ENCODE measurements around the gene DNAJC4. TPM values are rescaled to one million over a fixed set of nuclear protein-coding genes. Genes with fewer than 3 reads are reported as not detected.

Gene DNAJC4
- polyA plus RNA-seq, 2 of the 4 experiments (the other 2 are of a cell fraction): 9.8 to 16.2 TPM

DNA sequence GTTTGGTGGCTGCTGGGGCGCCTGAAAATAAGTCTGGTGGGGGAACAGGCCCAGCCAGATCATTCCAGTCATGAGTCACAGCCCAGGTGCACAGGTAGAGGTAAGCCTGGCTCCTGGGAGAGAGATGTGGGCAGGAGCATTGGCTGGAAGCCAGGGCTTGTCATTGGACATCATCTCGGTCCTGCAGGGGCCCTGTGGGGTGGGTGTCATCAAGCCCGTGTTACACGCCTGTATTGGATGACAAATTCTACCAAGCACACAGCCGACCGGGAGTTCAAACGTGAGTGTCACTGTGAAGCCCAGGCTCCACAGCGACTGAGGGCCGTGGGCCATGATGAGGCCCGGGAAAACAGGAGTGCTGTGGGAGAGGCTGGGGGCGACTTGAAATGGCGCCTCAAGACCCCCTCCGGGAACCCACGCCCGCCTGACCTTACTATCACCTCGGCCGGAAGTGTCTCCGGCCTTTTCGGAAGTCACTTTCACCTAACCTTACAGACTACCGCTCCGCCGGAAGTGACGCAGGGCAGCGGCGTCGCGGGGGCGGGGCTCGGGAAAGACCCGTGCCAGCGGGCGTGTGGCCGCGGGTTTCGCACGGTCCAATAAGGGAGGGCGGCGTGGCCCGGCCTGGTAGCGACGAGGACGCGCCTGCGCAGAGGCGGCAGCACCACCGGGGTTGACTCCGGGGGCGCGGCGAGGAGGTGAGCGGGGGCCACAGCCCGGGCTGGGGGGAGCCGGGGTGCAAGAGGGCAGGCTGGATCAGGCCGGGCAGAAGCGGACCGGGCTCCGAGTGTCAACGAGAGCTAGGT, 10.3 kb downstream of the DNAJC4 start, which contains the start of gene FKBP2:
Gene FKBP2, plus strand, starts transcription at position 661 of the 806 bp plus-strand sequence. CDS start 1,293 bp downstream, outside the sequence.
- no peaks in the 10 kb centered on the region for H3K9me3 ChIP-seq
- 1% methylated on average over 13 of the region's 58 CpGs for WGBS (ENCODE audit: missing lambda C conversion rate)
- H3K4me1 ChIP-seq: peaks cover 43% of the 10 kb centered on the region
- ChIA-PET CTCF (interaction anchor here (0.8 to 12.2 kb wide), 4 partner anchors 10 to 63 kb away, joined by 3 to 206 read pairs (median 4); partner anchors contain the start of genes CATSPERZ, ESRRA and STIP1), POLR2A (interaction anchor here (0.7 to 2.7 kb wide), 15 partner anchors 8 to 102 kb away, joined by 3 to 15 read pairs (median 5); partner anchors contain the start of genes BAD, DNAJC4, GPR137 and MACROD1)
- H3K4me2 ChIP-seq: peak within 1 kb of the TSS; percentile 100
- FAIRE-seq (no peak), DNase-seq (ENCODE audit: low read depth in 1 of 2, low spot score in 1 of 2) (peak; percentile 94 to 98), ATAC-seq (peak; percentile 41 to 64)
- H3K27ac ChIP-seq: peak within 1 kb of the TSS; percentile 91 to 98
- H3K4me3 ChIP-seq: peak within 1 kb of the TSS; percentile 73
- TF ChIP-seq HEYL (CRISPR knock-in tag; IDR thresholded peaks at IDR 0.05): no peak
- TF ChIP-seq HDAC2 (IDR thresholded peaks at IDR 0.05): no peak
- no peak for TF ChIP-seq CHD4 (IDR thresholded peaks at IDR 0.05; ENCODE audit: borderline replicate concordance)
- no peak for TF ChIP-seq EHMT2 (IDR thresholded peaks at IDR 0.05; ENCODE audit: low read depth)
- peak; percentile 71; the same call in 1 of the 2 replicates for TF ChIP-seq RARB (CRISPR knock-in tag; IDR thresholded peaks at IDR 0.05)
- no peak for TF ChIP-seq MAFK (IDR thresholded peaks at IDR 0.05; ENCODE audit: partially characterized antibody)
- no peak for TF ChIP-seq SMC3 (IDR thresholded peaks at IDR 0.05)
- no peak for TF ChIP-seq MAZ (IDR thresholded peaks at IDR 0.05; ENCODE audit: borderline replicate concordance, low read depth, low read length)
- no peak for TF ChIP-seq MYC (IDR thresholded peaks at IDR 0.05; ENCODE audit: borderline replicate concordance, low read length)
- no peak for TF ChIP-seq ZSCAN20 (CRISPR knock-in tag; IDR thresholded peaks at IDR 0.05)
- no peak for TF ChIP-seq RCOR1 (IDR thresholded peaks at IDR 0.05; ENCODE audit: low read depth, low read length)
- no peak for TF ChIP-seq NFE2L2 (conservative IDR thresholded peaks at IDR 0.05; ENCODE audit: low read length)
- TF ChIP-seq TFCP2L1 (CRISPR knock-in tag; IDR thresholded peaks at IDR 0.05): no peak; the same call in 1 of the 2 replicates
- no peak for TF ChIP-seq KDM5A (IDR thresholded peaks at IDR 0.05)
- TF ChIP-seq RAD21 (conservative IDR thresholded peaks at IDR 0.05 in 1 of 2, IDR thresholded peaks at IDR 0.05 in 1 of 2): no peak
- TF ChIP-seq, protein P1, sequence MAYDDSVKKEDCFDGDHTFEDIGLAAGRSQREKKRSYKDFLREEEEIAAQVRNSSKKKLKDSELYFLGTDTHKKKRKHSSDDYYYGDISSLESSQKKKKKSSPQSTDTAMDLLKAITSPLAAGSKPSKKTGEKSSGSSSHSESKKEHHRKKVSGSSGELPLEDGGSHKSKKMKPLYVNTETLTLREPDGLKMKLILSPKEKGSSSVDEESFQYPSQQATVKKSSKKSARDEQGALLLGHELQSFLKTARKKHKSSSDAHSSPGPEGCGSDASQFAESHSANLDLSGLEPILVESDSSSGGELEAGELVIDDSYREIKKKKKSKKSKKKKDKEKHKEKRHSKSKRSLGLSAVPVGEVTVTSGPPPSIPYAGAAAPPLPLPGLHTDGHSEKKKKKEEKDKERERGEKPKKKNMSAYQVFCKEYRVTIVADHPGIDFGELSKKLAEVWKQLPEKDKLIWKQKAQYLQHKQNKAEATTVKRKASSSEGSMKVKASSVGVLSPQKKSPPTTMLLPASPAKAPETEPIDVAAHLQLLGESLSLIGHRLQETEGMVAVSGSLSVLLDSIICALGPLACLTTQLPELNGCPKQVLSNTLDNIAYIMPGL (CRISPR knock-in tag; IDR thresholded peaks at IDR 0.05; ENCODE audit: borderline replicate concordance): no peak
- TF ChIP-seq GATA3 (IDR thresholded peaks at IDR 0.05; ENCODE audit: borderline replicate concordance): peak; percentile 27; the same call in 1 of the 2 replicates
- peak; percentile 52 for TF ChIP-seq PHF8 (IDR thresholded peaks at IDR 0.05; ENCODE audit: borderline replicate concordance, low read depth)
- TF ChIP-seq JUN (IDR thresholded peaks at IDR 0.05): peak; percentile 69 to 91; a peak in 4 of 5 replicates
- TF ChIP-seq, protein P2, sequence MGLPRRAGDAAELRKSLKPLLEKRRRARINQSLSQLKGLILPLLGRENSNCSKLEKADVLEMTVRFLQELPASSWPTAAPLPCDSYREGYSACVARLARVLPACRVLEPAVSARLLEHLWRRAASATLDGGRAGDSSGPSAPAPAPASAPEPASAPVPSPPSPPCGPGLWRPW (IDR thresholded peaks at IDR 0.05): no peak
- TF ChIP-seq, protein P3, sequence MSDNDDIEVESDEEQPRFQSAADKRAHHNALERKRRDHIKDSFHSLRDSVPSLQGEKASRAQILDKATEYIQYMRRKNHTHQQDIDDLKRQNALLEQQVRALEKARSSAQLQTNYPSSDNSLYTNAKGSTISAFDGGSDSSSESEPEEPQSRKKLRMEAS (IDR thresholded peaks at IDR 0.05): peak; percentile 69
- no peak for TF ChIP-seq FOSL2 (IDR thresholded peaks at IDR 0.05)
- no peak for TF ChIP-seq FOSL2 (CRISPR knock-in tag; IDR thresholded peaks at IDR 0.05)
- no peak for TF ChIP-seq ZFP36 (IDR thresholded peaks at IDR 0.05; ENCODE audit: borderline replicate concordance, partially characterized antibody)
- TF ChIP-seq, protein P4, sequence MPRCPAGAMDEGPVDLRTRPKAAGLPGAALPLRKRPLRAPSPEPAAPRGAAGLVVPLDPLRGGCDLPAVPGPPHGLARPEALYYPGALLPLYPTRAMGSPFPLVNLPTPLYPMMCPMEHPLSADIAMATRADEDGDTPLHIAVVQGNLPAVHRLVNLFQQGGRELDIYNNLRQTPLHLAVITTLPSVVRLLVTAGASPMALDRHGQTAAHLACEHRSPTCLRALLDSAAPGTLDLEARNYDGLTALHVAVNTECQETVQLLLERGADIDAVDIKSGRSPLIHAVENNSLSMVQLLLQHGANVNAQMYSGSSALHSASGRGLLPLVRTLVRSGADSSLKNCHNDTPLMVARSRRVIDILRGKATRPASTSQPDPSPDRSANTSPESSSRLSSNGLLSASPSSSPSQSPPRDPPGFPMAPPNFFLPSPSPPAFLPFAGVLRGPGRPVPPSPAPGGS (IDR thresholded peaks at IDR 0.05): peak; percentile 94
- no peak for TF ChIP-seq CBX8 (IDR thresholded peaks at IDR 0.05)
- TF ChIP-seq CBX2 (IDR thresholded peaks at IDR 0.05; ENCODE audit: borderline replicate concordance, low read depth): no peak
- no peak for TF ChIP-seq ZNF302 (CRISPR knock-in tag; IDR thresholded peaks at IDR 0.05)
- TF ChIP-seq BHLHE40 (IDR thresholded peaks at IDR 0.05; ENCODE audit: low read depth, low read length): peak; percentile 84
- no peak for TF ChIP-seq ZC3H11A (IDR thresholded peaks at IDR 0.05)
- no peak for TF ChIP-seq NR3C1 (IDR thresholded peaks at IDR 0.05)
- TF ChIP-seq, protein P5, sequence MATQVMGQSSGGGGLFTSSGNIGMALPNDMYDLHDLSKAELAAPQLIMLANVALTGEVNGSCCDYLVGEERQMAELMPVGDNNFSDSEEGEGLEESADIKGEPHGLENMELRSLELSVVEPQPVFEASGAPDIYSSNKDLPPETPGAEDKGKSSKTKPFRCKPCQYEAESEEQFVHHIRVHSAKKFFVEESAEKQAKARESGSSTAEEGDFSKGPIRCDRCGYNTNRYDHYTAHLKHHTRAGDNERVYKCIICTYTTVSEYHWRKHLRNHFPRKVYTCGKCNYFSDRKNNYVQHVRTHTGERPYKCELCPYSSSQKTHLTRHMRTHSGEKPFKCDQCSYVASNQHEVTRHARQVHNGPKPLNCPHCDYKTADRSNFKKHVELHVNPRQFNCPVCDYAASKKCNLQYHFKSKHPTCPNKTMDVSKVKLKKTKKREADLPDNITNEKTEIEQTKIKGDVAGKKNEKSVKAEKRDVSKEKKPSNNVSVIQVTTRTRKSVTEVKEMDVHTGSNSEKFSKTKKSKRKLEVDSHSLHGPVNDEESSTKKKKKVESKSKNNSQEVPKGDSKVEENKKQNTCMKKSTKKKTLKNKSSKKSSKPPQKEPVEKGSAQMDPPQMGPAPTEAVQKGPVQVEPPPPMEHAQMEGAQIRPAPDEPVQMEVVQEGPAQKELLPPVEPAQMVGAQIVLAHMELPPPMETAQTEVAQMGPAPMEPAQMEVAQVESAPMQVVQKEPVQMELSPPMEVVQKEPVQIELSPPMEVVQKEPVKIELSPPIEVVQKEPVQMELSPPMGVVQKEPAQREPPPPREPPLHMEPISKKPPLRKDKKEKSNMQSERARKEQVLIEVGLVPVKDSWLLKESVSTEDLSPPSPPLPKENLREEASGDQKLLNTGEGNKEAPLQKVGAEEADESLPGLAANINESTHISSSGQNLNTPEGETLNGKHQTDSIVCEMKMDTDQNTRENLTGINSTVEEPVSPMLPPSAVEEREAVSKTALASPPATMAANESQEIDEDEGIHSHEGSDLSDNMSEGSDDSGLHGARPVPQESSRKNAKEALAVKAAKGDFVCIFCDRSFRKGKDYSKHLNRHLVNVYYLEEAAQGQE (IDR thresholded peaks at IDR 0.05): no peak
- TF ChIP-seq HOXB13 (CRISPR knock-in tag; IDR thresholded peaks at IDR 0.05; ENCODE audit: low read depth): no peak
- no peak for TF ChIP-seq EP300 (IDR thresholded peaks at IDR 0.05)
- TF ChIP-seq CHD2 (IDR thresholded peaks at IDR 0.05; ENCODE audit: low read length, partially characterized antibody): no peak

Measured in A549 (cell line).